ENCODE data around the gene ZNF780B.
"Not testable (repeated sequence)": the region's sequence is repeated elsewhere in the genome, so short reads cannot be mapped to it uniquely, and the experiment has no call there.

Gene ZNF780B

GRCh38 chr19:40041718-40042117, 14.3 kb downstream of the ZNF780B start:
- not testable (repeated sequence) for FAIRE-seq

GRCh38 chr19:40038047-40038446, 18.0 kb downstream of the ZNF780B start:
- DNase-seq (ENCODE audit: insufficient read length, low spot score); FAIRE-seq: not testable (repeated sequence)

More at GRCh38 chr19:40041718-40042117, 14.3 kb downstream of the ZNF780B start:
- not testable (repeated sequence) for DNase-seq (ENCODE audit: insufficient read length, low spot score)

DNA sequence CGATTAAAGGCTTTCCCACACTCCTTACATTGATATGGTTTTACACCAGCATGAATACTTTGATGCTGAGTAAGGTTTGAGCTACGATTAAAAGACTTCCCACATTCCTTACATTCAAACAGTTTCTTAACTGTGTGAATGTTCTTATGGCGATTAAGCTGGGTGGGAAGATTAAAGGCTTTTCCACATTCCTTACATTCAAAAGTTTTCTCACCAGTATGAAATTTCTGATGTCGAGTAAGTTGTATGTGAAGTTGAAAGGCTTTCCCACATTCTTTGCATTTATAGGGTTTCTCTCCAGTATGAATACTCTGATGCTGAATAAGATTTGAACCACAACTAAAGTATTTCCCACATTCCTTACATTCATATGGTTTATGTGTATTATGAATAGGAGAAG, 20.0 kb downstream of the ZNF780B start:
- FAIRE-seq (no peak), DNase-seq (ENCODE audit: insufficient read length, low spot score) (no peak)

DNA sequence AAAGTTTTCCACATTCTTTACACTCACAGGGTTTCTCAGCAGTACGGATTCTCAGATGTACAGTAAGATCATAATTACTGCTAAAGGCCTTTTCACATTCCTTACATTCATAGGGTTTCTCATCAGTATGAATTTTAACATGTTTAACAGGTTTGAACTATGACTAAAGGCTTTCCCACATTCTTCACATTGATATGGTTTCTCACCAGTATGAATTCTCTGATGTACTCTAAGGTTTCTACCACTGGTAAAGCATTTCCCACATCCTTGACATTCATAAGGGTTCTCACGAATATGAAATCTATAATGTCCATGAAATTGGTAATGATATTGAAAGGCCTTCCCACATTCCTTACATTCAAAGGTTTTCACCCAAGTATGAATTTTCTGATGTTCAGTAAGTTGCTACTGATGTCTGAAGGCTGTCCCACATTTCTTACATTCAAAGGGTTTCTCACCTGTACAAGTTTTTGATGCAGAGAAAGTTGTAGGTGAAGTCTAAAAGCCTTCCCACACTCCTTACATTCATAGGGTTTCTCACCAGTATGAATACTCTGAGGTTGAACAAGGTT, 22.0 kb downstream of the ZNF780B start:
- no peak for FAIRE-seq

GRCh38 chr19:40026597-40026970, 29.4 kb downstream of the ZNF780B start:
- FAIRE-seq, result no peak
- DNase-seq (ENCODE audit: insufficient read length, low spot score), result no peak

More for the DNA sequence above, 22.0 kb downstream of the ZNF780B start:
- DNase-seq (ENCODE audit: insufficient read length, low spot score), result no peak

GRCh38 chr19:40025938-40026596, 30.0 kb downstream of the ZNF780B start:
- FAIRE-seq (no peak), DNase-seq (ENCODE audit: insufficient read length, low spot score) (no peak)

DNA sequence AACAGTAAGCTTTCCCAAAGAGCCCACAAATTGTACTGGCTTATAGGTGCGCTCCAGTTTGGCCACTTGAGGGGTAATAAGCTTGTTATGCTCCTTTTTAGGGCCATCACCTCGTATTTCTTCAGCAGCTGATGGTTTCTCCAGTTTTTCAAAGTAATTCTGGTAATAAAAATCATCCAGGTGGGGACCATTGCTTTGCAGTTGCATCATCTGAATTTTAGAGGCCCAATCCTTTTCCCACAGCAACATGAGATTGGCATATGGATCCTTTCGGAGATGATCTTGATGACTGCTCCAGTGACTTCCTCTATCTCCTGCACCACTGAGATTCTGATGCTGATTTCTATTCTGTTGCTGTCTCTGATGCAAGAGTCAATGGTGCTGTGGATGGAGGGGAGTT, 32.1 kb downstream of the ZNF780B start:
- DNase-seq (ENCODE audit: insufficient read length, low spot score) (no peak), FAIRE-seq (no peak)

- FAIRE-seq (no peak), DNase-seq (ENCODE audit: insufficient read length, low spot score) (no peak)
Measured at GRCh38 chr19:40013991-40014390, 42.0 kb downstream of the ZNF780B start.

- no peak for FAIRE-seq
- DNase-seq (ENCODE audit: insufficient read length, low spot score), result no peak
Measured at GRCh38 chr19:40009674-40010073, 46.4 kb downstream of the ZNF780B start.

DNA sequence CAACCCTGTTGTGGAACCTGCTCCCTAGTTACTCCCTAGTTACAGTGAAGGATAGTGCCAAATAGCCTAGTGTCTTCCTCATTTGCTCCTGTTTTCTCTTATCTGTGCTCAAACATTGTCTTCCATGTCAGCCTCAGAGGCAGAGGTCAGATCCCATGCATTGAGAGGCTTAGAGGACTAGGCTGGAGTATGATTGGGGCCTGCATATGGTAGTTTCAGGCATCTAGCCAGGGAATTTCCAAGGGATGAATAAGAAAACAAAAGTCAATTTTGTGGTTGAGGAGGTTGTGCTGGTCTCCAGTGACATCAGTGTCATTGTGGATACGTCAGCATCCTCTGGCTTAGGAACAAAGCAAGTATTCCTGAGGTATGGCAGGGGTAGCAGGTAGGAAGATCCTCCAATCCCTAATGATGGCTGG, 49.7 kb downstream of the ZNF780B start:
- FAIRE-seq, result no peak
- DNase-seq (ENCODE audit: insufficient read length, low spot score), result no peak

DNA sequence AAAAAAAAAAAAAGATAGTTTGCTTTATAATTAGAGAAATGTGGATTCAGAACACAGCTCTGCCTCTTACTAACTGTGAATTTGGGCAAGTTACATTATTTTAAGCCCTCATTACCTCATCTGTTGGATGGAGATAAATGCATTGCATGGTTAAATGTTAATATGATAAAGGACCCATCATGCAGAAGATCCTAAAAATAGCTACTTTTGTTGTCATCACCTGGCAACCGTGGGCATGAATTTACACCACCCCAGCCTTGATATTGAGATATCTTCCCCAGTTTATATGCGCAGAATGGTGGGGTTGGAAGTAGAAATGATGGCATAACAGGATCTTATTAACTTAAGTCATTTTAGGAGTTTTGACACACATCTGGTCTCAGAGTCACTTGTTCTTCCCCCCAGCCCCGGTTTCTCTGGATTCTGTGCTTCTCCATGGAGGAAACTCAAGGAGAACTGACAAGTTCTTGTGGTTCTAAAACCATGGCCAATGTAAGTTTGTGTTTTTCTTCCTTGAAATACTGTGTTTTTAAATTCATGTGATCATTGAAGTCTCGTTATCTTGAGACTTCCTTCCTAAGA, 50.2 kb downstream of the ZNF780B start:
- DNase-seq (ENCODE audit: insufficient read length, low spot score), result no peak
- no peak for FAIRE-seq

GRCh38 chr19:39998501-39998900, 57.5 kb downstream of the ZNF780B start:
- DNase-seq (ENCODE audit: insufficient read length, low spot score), result no peak

DNA sequence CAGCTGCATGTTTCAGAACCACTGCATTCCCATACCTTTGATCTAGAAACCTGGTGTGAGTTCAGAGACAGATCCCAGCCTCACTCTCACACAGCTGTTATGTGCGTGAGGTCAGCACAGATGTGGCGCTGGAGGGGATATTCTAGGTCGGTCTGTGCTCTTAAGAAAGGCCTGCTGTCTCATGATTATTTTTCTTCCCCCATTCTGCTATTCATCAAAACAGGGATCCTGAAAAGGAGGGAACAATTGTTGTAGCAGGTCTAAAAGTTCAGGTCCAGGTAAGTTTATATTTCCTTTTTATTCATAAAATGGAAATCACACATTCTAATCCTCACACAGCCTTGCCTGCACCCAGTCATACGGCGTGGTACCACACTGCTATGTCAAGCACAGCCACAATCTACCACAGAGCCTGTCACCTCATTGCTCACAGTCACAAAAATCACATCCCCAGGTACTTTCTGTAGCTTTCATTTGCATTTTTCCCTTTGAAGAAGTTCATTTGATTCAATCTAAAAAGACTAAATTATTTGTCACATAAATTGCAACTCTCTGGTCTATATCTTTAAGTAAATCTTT, 58.3 kb downstream of the ZNF780B start:
- FAIRE-seq, result no peak
- DNase-seq (ENCODE audit: insufficient read length, low spot score), result no peak

More at GRCh38 chr19:39998501-39998900, 57.5 kb downstream of the ZNF780B start:
- no peak for FAIRE-seq

DNA sequence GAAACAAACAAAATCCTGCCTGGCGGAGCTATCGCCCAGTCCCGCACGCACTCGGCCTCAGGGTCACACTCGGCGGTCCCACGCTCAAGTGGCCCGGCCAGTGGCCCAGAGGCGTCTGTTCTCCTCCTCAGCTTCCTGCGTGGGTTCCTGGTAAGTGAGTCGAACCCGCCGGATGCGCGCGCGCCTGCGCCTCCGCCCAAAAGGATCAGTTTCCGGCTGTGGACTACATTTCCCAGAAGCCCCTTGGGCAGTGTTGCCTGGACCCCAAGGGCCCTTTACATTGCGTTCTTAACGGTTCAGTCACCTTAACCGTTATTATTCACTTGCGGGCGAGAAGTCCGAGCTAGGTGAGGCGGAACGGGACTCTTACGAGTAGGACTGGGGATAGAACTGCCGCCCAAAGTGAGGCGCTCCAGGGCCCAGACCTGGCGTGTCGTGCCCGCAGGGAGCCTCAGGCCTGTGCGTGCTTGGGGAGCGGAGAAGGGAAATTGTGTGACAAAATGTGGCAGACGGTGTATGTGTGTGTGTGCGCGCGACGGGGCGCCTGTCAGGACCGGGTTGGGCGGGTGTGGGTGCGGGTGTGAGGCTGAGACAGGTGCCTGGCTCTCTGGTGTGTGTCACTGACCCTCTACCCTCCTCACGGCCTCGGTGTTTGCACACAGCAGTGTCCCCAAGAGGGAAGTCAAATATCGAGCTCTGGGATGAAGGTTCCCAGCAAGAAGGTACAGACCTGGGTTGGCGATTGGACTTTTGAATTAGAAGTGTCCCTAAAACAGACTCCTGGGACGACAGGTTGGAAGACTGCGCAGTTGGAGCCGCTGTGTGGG, 59.0 kb downstream of the ZNF780B start, which contains the start of gene ZNF546:
Gene ZNF546, plus strand, starts transcription at position 250 of the 827 bp plus-strand sequence. CDS start 1,267 bp downstream, outside the sequence.
- FAIRE-seq, result peak; percentile 98
- peak; percentile 87 for DNase-seq (ENCODE audit: insufficient read length, low spot score)

DNA sequence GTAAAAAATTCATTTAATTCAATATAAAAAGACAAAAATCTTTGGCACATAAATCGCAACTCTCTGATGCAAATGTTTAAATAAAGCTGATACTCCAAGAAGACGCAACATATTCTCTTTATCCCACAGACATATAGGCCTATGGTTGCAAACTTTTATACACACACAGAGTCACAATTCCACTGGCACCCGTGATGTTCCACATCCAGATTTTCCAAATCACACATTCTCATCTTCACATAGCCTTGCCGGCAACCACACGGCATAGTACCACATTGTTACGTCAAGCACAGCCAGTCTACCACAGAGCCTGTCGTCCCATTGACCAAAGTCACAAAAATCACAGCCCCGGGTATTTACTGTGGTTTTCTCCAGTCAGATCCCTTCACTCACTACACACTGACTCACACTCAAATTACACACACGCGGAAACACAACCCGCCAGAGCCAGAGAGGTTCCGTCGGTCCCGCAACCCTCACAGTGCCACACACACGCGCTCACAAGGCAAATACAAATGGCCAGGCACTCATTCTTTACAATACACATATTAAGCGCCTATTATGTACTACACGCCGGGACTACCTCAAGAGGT, 59.7 kb downstream of the ZNF780B start:
- DNase-seq (ENCODE audit: insufficient read length, low spot score) (peak; percentile 20), FAIRE-seq (peak; percentile 33)

- DNase-seq (ENCODE audit: insufficient read length, low spot score) (no peak), FAIRE-seq (peak; percentile 40)
Measured at GRCh38 chr19:39995794-39996193, 60.2 kb downstream of the ZNF780B start.

DNA sequence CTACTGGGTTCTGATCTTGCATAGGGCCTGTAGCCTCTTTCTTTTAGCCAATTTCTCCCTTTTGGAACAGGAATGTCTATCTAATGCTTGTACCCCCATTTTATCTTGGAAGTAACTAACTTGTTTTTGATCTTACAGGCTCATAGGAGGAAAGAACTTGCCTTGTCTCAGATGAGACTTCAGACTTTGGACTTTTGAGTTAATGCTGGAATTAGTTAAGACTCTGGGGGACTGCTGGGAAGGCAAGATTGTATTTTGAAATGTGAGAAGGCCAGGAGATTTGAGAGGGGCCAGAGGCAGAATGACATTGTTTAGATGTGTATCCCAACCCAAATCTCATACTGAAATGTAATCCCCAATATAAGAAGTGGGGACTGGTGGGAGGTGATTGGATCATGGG, 61.7 kb downstream of the ZNF780B start:
- FAIRE-seq (no peak), DNase-seq (ENCODE audit: insufficient read length, low spot score) (no peak)

GRCh38 chr19:39993605-39994004, 62.4 kb downstream of the ZNF780B start:
- FAIRE-seq (no peak), DNase-seq (ENCODE audit: insufficient read length, low spot score) (no peak)

- FAIRE-seq, result peak; percentile 52
Measured at GRCh38 chr19:39987596-39987995, 68.4 kb downstream of the ZNF780B start.

GRCh38 chr19:39987167-39987566, 68.9 kb downstream of the ZNF780B start:
- FAIRE-seq (no peak), DNase-seq (ENCODE audit: insufficient read length, low spot score) (no peak)

More at GRCh38 chr19:39987596-39987995, 68.4 kb downstream of the ZNF780B start:
- DNase-seq (ENCODE audit: insufficient read length, low spot score), result no peak
